ENCODE measurements around the gene NCAM2. TPM values are rescaled to one million over a fixed set of nuclear protein-coding genes. Genes with fewer than 3 reads are reported as not detected.

NCAM2 gene
- total and polyA plus RNA-seq, 2 donors (not counting 1 experiment from before 2014, with no cell fraction given) = 0.13 TPM; not detected in 1

DNA sequence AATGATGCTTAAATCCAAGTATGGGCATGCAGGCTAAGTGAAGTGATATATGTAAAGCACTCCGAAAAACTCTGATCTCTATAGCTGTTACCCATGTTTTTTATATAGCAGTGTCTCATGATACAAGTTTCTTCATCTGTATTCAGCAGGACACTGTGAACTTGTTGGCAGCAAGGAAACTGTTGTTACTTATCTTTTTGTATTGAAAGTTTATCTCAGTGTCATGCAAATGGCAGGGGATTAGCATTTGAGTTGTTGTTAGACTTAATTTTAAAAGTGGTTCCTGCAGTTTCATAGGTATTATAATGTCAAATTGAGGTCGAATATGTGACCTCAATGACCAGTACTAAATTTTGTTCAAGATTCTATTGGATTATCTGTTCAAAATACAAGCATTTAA, 47.9 kb downstream of the NCAM2 start:
- WGBS (ENCODE audit: insufficient coverage) = no CpG with 5 or more reads among the region's 2 CpGs
- ATAC-seq (ENCODE audit: low read depth) (no peak), DNase-seq (no peak)
- no peaks in the 10 kb centered on the region for H3K9me3 ChIP-seq (ENCODE audit: control extremely low read depth in 1 of 3, control insufficient read depth in 2 of 3, insufficient read depth in 1 of 3, low read length in 2 of 3)
- TF ChIP-seq EZH2 (IDR thresholded peaks at IDR 0.05; ENCODE audit: borderline replicate concordance, insufficient read depth, low read depth, low read length, poor library complexity, severe bottlenecking) = no peak
- TF ChIP-seq, protein P1, sequence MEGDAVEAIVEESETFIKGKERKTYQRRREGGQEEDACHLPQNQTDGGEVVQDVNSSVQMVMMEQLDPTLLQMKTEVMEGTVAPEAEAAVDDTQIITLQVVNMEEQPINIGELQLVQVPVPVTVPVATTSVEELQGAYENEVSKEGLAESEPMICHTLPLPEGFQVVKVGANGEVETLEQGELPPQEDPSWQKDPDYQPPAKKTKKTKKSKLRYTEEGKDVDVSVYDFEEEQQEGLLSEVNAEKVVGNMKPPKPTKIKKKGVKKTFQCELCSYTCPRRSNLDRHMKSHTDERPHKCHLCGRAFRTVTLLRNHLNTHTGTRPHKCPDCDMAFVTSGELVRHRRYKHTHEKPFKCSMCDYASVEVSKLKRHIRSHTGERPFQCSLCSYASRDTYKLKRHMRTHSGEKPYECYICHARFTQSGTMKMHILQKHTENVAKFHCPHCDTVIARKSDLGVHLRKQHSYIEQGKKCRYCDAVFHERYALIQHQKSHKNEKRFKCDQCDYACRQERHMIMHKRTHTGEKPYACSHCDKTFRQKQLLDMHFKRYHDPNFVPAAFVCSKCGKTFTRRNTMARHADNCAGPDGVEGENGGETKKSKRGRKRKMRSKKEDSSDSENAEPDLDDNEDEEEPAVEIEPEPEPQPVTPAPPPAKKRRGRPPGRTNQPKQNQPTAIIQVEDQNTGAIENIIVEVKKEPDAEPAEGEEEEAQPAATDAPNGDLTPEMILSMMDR (IDR thresholded peaks at IDR 0.05) = no peak
- H3K27ac ChIP-seq (ENCODE audit: low read length in 2 of 2) = no peak overlapping the region
- H3K4me1 ChIP-seq (ENCODE audit: control insufficient read depth in 2 of 2, insufficient read depth in 2 of 2, low read length in 2 of 2) = no peaks in the 10 kb centered on the region
- ChIA-PET CTCF (no interaction called here), POLR2A (no interaction called here)
- H4K20me1 ChIP-seq (ENCODE audit: control insufficient read depth, insufficient read depth, low read length, poor library complexity, severe bottlenecking) = no peaks in the 10 kb centered on the region
- no peaks in the 10 kb centered on the region for H3K79me2 ChIP-seq (ENCODE audit: control insufficient read depth, insufficient read depth, low read length)
- no peak overlapping the region for H3K4me3 Mint-ChIP-seq
- H3K4me2 ChIP-seq (replicated peaks; ENCODE audit: low read depth, low read length, poor library complexity, severe bottlenecking) = no peak overlapping the region
- no peak overlapping the region for H3K9ac ChIP-seq (ENCODE audit: low read length)
- intact Hi-C loops (cut with micrococcal nuclease) = no loop called here
- no peaks in the 10 kb centered on the region for H3K9me3 Mint-ChIP-seq (ENCODE audit: insufficient read depth)
- no peak overlapping the region for H3K27ac Mint-ChIP-seq
- H2AFZ ChIP-seq (ENCODE audit: insufficient read depth, low read depth, low read length, poor library complexity, severe bottlenecking) = no peak overlapping the region
- no peaks in the 10 kb centered on the region for H3K27me3 ChIP-seq (replicated peaks in 1 of 4; ENCODE audit: control extremely low read depth in 1 of 4, control insufficient read depth in 3 of 4, insufficient read depth in 4 of 4, low read length in 3 of 4)
- no peaks in the 10 kb centered on the region for H3K36me3 ChIP-seq (replicated peaks in 1 of 2; ENCODE audit: control extremely low read depth in 1 of 2, control insufficient read depth in 1 of 2, extremely low read depth in 1 of 2, insufficient read depth in 2 of 2, low read length in 1 of 2)
- no peak overlapping the region for H3K4me3 ChIP-seq (ENCODE audit: control extremely low read depth in 1 of 5, extremely low read depth in 1 of 5, insufficient read depth in 1 of 5, low read depth in 2 of 5, low read length in 4 of 5)
- no peaks in the 10 kb centered on the region for H3K4me1 Mint-ChIP-seq
- no peaks in the 10 kb centered on the region for H3K27me3 Mint-ChIP-seq

DNA sequence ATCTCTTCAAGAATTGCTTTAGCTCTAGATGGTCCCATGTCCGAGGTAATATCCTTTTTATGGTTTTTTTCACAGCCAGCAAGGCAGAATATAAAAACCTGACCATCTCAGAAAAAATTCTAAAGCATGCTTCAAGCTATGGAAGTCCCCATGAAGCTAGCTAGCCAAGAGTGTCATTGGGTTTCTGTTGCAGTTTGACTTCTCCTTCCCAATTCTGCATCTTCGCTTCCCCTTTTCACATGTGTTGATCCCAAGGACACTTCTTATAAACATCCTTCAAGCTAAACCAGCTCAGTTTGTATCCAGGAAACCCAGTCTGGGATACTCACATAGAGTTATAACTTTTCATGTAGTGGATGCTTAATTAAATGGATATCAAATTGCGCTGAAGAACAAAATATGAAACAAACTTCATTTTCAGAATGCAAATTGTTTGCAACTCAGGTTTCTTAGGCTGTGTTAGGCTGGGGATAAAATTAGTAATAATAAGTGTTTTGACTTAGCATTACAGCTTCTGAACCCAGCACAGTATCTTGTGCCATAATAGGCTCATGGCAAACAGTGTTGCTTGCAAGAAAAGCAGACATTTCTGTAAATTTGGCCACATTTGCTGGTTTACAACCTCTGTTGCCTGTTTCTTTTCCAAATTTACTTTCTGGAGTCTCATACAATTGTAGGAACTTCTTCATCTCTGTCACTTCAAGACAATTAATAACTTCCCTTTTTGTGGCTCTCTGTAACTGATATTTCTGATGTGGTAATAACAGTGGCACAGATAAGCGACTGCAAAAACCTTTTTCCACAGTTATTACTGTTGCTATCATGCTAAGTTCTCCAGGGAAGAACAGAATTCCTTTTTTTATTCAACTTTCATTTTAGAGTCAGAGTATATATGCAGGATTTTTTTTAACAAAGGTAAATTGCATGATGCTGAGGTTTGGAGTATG, 53.2 kb downstream of the NCAM2 start:
- no peak overlapping the region for H3K4me2 ChIP-seq (replicated peaks; ENCODE audit: low read depth, low read length, poor library complexity, severe bottlenecking)
- H3K4me1 ChIP-seq (ENCODE audit: control insufficient read depth in 2 of 2, insufficient read depth in 2 of 2, low read length in 2 of 2) = no peaks in the 10 kb centered on the region
- H3K27ac Mint-ChIP-seq = no peak overlapping the region

More for the DNA sequence above, 53.2 kb downstream of the NCAM2 start:
- Mint-ChIP-seq H3K27me3 (no peaks in the 10 kb centered on the region), H3K4me3 (no peak overlapping the region), H3K9me3 (ENCODE audit: insufficient read depth) (no peaks in the 10 kb centered on the region), H3K4me1 (no peaks in the 10 kb centered on the region)
- no peaks in the 10 kb centered on the region for H3K27me3 ChIP-seq (replicated peaks in 1 of 4; ENCODE audit: control extremely low read depth in 1 of 4, control insufficient read depth in 3 of 4, insufficient read depth in 4 of 4, low read length in 3 of 4)
- no peak for TF ChIP-seq EZH2 (IDR thresholded peaks at IDR 0.05; ENCODE audit: borderline replicate concordance, insufficient read depth, low read depth, low read length, poor library complexity, severe bottlenecking)
- TF ChIP-seq, protein P1 (IDR thresholded peaks at IDR 0.05) = no peak
- ATAC-seq (ENCODE audit: low read depth) (no peak), DNase-seq (no peak)
- intact Hi-C loops (cut with micrococcal nuclease) = no loop called here
- no peaks in the 10 kb centered on the region for H4K20me1 ChIP-seq (ENCODE audit: control insufficient read depth, insufficient read depth, low read length, poor library complexity, severe bottlenecking)
- ChIA-PET POLR2A (no interaction called here), CTCF (no interaction called here)
- no peaks in the 10 kb centered on the region for H3K9me3 ChIP-seq (ENCODE audit: control extremely low read depth in 1 of 3, control insufficient read depth in 2 of 3, insufficient read depth in 1 of 3, low read length in 2 of 3)
- no peak overlapping the region for H3K9ac ChIP-seq (ENCODE audit: low read length)
- no peaks in the 10 kb centered on the region for H3K79me2 ChIP-seq (ENCODE audit: control insufficient read depth, insufficient read depth, low read length)
- no peak overlapping the region for H3K4me3 ChIP-seq (ENCODE audit: control extremely low read depth in 1 of 5, extremely low read depth in 1 of 5, insufficient read depth in 1 of 5, low read depth in 2 of 5, low read length in 4 of 5)
- H3K27ac ChIP-seq (ENCODE audit: low read length in 2 of 2) = no peak overlapping the region
- no peak overlapping the region for H2AFZ ChIP-seq (ENCODE audit: insufficient read depth, low read depth, low read length, poor library complexity, severe bottlenecking)
- H3K36me3 ChIP-seq (replicated peaks in 1 of 2; ENCODE audit: control extremely low read depth in 1 of 2, control insufficient read depth in 1 of 2, extremely low read depth in 1 of 2, insufficient read depth in 2 of 2, low read length in 1 of 2) = no peaks in the 10 kb centered on the region
- WGBS (ENCODE audit: insufficient coverage) = no CpG with 5 or more reads among the region's 4 CpGs
